GM18508 (cell line): Measurements from ENCODE around the gene CALML6.

Experiments used
- ATAC-seq: cut with Tn5 transposase; IDR thresholded peaks from one replicate; pipeline ENCODE4 v1.9.1; 2021; ENCODE audit warnings: moderate number of reproducible peaks; ENCODE audit not compliant: insufficient read depth, unreplicated experiment

Gene CALML6

DNA sequence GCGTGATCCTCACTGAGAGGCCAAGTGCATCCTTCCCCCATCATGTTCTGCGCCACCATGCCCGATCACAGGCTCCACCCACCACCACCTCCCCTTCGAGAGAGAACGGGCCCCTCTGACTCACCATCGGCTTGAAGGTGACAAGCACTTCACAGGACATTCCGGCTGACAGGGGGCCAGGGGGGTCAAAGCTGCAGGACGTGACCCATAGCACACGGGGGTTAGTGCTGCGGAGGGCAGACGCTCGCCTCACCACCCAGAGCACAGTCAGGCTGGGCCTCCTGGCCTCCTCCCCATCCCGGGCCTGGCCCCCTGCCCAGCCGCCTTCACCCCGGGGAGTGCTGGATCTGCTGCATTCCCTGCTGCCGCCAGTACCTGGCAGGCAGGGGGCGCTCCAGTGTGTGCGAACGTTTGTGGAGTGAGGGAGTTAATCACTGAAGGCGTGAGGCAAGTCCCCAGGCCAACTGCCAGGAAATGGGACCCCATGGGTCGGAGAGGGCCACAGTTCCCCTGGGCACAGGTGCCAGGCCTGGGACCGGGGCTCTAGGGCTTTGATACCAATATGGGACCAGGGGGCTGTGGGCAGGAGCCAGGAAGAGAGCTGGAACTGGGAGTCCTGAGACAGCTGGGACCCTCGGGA, 44.9 kb downstream of the CALML6 start:
- ATAC-seq: no peak

- no peak for ATAC-seq
Observed at GRCh38 chr1:1960480-1961196, 45.6 kb downstream of the CALML6 start.

DNA sequence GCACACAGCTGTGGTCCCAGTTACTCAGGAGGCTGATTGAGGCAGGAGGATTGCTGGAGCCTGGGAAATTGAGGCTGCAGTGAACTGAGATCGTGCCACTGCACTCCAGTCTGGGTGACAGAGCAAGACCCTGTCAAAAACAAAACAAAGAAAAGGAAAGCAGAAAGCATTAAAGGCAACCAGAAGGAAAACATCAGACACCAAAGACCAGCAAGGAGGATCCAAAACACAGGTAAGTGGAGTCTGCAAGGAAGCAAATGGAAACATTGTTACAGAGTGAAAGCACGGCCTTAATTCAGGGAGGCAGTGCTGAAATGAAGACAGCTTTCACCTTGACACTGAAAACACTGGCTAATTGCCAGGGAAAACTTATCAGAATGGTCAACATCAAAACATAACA, 47.7 kb downstream of the CALML6 start:
- no peak for ATAC-seq

DNA sequence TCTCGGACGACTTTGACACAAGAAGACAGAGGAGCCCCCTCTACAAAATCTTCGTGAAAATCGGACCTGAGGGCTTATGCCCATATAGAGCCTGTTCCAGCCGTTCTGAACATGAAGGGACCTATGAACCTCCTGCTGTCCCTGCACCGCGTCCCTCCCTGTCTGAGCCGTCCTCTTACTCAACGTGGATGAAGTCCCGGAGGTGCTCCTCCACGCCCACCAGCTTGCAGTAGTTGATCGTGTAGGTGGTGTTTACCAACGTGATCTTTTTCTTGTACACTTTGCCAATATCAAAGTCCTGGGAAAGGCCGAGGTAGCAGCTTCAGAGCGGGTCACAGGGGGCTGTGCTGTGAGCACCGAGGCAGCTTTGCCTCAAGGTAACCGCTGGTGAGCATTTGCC, 48.5 kb downstream of the CALML6 start:
- no peak for ATAC-seq

GRCh38 chr1:1964811-1965210, 49.8 kb downstream of the CALML6 start:
- no peak for ATAC-seq

GRCh38 chr1:1965546-1965945, 50.5 kb downstream of the CALML6 start:
- ATAC-seq: no peak

- no peak for ATAC-seq
Observed at GRCh38 chr1:1966071-1966740, 51.1 kb downstream of the CALML6 start.
